ENCODE results near the gene TPST1.

TPST1 gene

DNA sequence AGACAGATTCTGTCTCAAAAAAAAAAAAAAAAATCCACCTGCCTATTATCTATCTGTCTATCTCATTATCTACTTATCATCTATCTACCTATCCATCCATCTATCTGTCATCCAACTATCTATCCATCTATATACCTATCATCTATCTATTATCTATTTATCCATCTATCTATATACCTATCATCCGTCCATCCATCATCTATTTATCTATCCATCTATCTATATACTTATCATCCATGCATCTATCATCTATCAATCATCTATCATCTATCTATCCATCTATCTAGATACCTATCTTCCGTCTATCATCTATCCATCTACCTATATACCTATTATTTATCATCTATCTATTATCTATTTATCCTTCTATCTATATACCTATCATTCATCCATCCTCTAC, 16.5 kb upstream of the TPST1 start:
- no peak overlapping the region for H3K4me3 ChIP-seq (replicated peaks; ENCODE audit: low read depth, low read length)
- TF ChIP-seq, protein P1, sequence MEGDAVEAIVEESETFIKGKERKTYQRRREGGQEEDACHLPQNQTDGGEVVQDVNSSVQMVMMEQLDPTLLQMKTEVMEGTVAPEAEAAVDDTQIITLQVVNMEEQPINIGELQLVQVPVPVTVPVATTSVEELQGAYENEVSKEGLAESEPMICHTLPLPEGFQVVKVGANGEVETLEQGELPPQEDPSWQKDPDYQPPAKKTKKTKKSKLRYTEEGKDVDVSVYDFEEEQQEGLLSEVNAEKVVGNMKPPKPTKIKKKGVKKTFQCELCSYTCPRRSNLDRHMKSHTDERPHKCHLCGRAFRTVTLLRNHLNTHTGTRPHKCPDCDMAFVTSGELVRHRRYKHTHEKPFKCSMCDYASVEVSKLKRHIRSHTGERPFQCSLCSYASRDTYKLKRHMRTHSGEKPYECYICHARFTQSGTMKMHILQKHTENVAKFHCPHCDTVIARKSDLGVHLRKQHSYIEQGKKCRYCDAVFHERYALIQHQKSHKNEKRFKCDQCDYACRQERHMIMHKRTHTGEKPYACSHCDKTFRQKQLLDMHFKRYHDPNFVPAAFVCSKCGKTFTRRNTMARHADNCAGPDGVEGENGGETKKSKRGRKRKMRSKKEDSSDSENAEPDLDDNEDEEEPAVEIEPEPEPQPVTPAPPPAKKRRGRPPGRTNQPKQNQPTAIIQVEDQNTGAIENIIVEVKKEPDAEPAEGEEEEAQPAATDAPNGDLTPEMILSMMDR (IDR thresholded peaks at IDR 0.05; ENCODE audit: low read depth, low read length, missing control alignments): no peak
- no peak for DNase-seq (ENCODE audit: extremely low read depth, low read depth)

DNA sequence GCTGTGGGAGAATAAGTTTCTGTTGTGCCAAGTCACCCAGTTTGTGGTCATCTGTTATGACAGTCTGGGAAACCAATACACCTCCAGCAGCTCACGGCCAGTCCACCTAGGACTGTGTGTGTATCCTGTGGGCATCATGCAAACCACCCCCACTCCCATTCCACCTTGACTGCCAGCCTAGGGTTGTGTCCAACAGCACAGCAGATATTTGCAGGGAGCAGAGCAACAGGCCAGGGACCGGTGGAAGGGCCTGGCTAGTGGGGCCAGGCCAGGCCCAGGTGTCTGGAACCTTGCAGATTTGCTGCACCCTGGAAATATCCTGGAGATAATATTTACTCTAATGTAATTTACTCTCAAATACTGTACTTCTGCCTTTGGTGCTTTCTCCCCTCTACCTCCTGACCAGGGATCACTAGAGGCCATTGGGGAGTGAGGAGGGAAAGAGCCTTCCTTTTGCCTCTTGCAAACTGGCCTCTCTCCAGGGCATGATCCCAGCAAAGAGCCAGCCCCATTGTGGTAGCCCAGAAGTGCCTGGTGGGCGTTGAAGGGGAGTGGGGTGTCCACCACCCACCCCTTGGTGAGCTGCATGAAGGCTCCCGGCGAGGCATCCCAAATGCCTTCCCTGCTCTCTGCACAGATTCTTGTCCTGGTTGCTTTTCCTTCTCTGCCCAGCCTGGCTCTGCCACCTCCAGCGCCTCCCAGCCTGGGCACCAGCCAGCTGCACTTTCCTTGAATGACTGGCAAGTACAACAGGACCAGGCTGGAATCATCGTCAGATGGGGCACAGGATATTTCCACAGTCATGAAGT, 15.2 kb upstream of the TPST1 start:
- H3K4me3 ChIP-seq (replicated peaks; ENCODE audit: low read depth, low read length): no peak overlapping the region
- DNase-seq (ENCODE audit: extremely low read depth, low read depth): no peak
- TF ChIP-seq, protein P1 (IDR thresholded peaks at IDR 0.05; ENCODE audit: low read depth, low read length, missing control alignments): no peak

- TF ChIP-seq, protein P1 (IDR thresholded peaks at IDR 0.05; ENCODE audit: low read depth, low read length, missing control alignments): no peak
- no peak for DNase-seq (ENCODE audit: extremely low read depth, low read depth)
- no peak overlapping the region for H3K4me3 ChIP-seq (replicated peaks; ENCODE audit: low read depth, low read length)
Measured at GRCh38 chr7:66190504-66190857, 14.7 kb upstream of the TPST1 start.

- TF ChIP-seq, protein P1 (IDR thresholded peaks at IDR 0.05; ENCODE audit: low read depth, low read length, missing control alignments): no peak
- no peak overlapping the region for H3K4me3 ChIP-seq (replicated peaks; ENCODE audit: low read depth, low read length)
- DNase-seq (ENCODE audit: extremely low read depth, low read depth): no peak
Measured at GRCh38 chr7:66193146-66193725, 11.9 kb upstream of the TPST1 start.

- no peak for DNase-seq (ENCODE audit: extremely low read depth, low read depth)
- no peak overlapping the region for H3K4me3 ChIP-seq (replicated peaks; ENCODE audit: low read depth, low read length)
- TF ChIP-seq, protein P1 (IDR thresholded peaks at IDR 0.05; ENCODE audit: low read depth, low read length, missing control alignments): no peak
Measured at GRCh38 chr7:66198469-66198868, 6.7 kb upstream of the TPST1 start.

DNA sequence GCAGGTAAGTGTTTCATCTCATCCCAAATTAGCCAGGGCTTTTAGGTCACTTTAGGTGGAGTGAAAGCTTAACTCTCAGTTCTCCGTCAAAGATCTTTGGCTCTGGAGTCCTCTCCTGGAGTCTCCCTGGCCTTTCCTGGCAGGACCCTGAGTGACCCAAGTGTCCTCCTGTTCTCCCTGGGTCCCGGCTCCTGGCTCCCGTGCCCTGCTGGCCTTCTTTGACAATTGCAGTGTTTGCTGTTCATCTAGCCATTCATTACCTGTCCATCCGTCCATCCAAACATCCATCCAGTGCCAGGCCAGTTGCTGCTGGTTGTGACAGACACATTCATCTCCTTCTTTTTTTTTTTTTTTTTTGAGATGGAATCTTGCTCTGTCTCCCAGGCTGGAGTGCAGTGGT, 6.2 kb upstream of the TPST1 start:
- TF ChIP-seq, protein P1 (IDR thresholded peaks at IDR 0.05; ENCODE audit: low read depth, low read length, missing control alignments): no peak
- DNase-seq (ENCODE audit: extremely low read depth, low read depth): no peak

More for the DNA sequence above, 6.2 kb upstream of the TPST1 start:
- no peak overlapping the region for H3K4me3 ChIP-seq (replicated peaks; ENCODE audit: low read depth, low read length)
